ENCODE results near the gene UBE3C. TPM values are rescaled to one million over a fixed set of nuclear protein-coding genes. Genes with fewer than 3 reads are reported as not detected.

UBE3C gene
- total and polyA plus RNA-seq, 4 donors: 12.7 to 91.8 (median 46.1) TPM

GRCh38 chr7:157309988-157310668, 171.4 kb downstream of the UBE3C start:
- DNase-seq (peak in 1 of 3 donors; percentile 22), ATAC-seq (ENCODE audit: insufficient read depth, low FRiP score) (no peak)
- H3K9me3 ChIP-seq (ENCODE audit: control insufficient read depth in 4 of 4, insufficient read depth in 3 of 4, low read length in 3 of 4): peaks cover 0 to 3% (median 0%) of the 10 kb centered on the region in 4 donors
- no peak overlapping the region for H3K4me3 ChIP-seq
- no peaks in the 10 kb centered on the region for H3K36me3 ChIP-seq (ENCODE audit: control insufficient read depth in 4 of 4, insufficient read depth in 4 of 4, low read length in 4 of 4)
- no peak for TF ChIP-seq CTCF (IDR thresholded peaks at IDR 0.05; ENCODE audit: control extremely low read depth, extremely low read depth)
- no peak overlapping the region for H3K27ac ChIP-seq (ENCODE audit: low read depth in 1 of 2, low read length in 1 of 2)
- H3K9ac ChIP-seq (ENCODE audit: insufficient read depth in 1 of 2, low read length in 2 of 2): no peak overlapping the region
- no peaks in the 10 kb centered on the region for H3K27me3 ChIP-seq (ENCODE audit: control insufficient read depth in 3 of 3, insufficient read depth in 3 of 3, low read length in 2 of 3)
- 70 to 84% methylated on average over 10 of the region's 10 CpGs for WGBS, 2 donors
- H3K4me1 ChIP-seq (ENCODE audit: control insufficient read depth in 5 of 5, insufficient read depth in 5 of 5, low read length in 5 of 5): peaks cover 0 to 1% (median 0%) of the 10 kb centered on the region in 5 donors

GRCh38 chr7:157310676-157311185, 172.0 kb downstream of the UBE3C start:
- Histone ChIP-seq H3K4me3 (no peak overlapping the region), H3K9ac (ENCODE audit: insufficient read depth in 1 of 2, low read length in 2 of 2) (no peak overlapping the region), H3K27me3 (ENCODE audit: control insufficient read depth in 3 of 3, insufficient read depth in 3 of 3, low read length in 2 of 3) (no peaks in the 10 kb centered on the region), H3K4me1 (ENCODE audit: control insufficient read depth in 5 of 5, insufficient read depth in 5 of 5, low read length in 5 of 5) (peaks cover 0 to 1% (median 0%) of the 10 kb centered on the region in 5 donors), H3K36me3 (ENCODE audit: control insufficient read depth in 4 of 4, insufficient read depth in 4 of 4, low read length in 4 of 4) (no peaks in the 10 kb centered on the region), H3K9me3 (ENCODE audit: control insufficient read depth in 4 of 4, insufficient read depth in 3 of 4, low read length in 3 of 4) (peaks cover 0 to 3% (median 0%) of the 10 kb centered on the region in 4 donors), H3K27ac (ENCODE audit: low read depth in 1 of 2, low read length in 1 of 2) (no peak overlapping the region)
- DNase-seq (no peak), ATAC-seq (ENCODE audit: insufficient read depth, low FRiP score) (no peak)
- WGBS, 2 donors: 76 to 85% methylated on average over 7 of the region's 7 CpGs
- TF ChIP-seq CTCF (IDR thresholded peaks at IDR 0.05; ENCODE audit: control extremely low read depth, extremely low read depth): no peak

- no peak overlapping the region for H3K27ac ChIP-seq (ENCODE audit: low read depth in 1 of 2, low read length in 1 of 2)
- H3K4me1 ChIP-seq (ENCODE audit: control insufficient read depth in 5 of 5, insufficient read depth in 5 of 5, low read length in 5 of 5): peaks cover 0 to 1% (median 0%) of the 10 kb centered on the region in 5 donors
- TF ChIP-seq CTCF (IDR thresholded peaks at IDR 0.05; ENCODE audit: control extremely low read depth, extremely low read depth): no peak
- H3K9ac ChIP-seq (ENCODE audit: insufficient read depth in 1 of 2, low read length in 2 of 2): no peak overlapping the region
- H3K4me3 ChIP-seq: no peak overlapping the region
- no peaks in the 10 kb centered on the region for H3K36me3 ChIP-seq (ENCODE audit: control insufficient read depth in 4 of 4, insufficient read depth in 4 of 4, low read length in 4 of 4)
- DNase-seq (no peak), ATAC-seq (ENCODE audit: insufficient read depth, low FRiP score) (no peak)
- WGBS, 2 donors: 60 to 67% methylated on average over 7 of the region's 7 CpGs
- H3K9me3 ChIP-seq (ENCODE audit: control insufficient read depth in 4 of 4, insufficient read depth in 3 of 4, low read length in 3 of 4): peaks cover 0 to 3% (median 0%) of the 10 kb centered on the region in 4 donors
- H3K27me3 ChIP-seq (ENCODE audit: control insufficient read depth in 3 of 3, insufficient read depth in 3 of 3, low read length in 2 of 3): no peaks in the 10 kb centered on the region
These were observed 174.2 kb downstream of the UBE3C start for GRCh38 chr7:157312941-157313340.

All from lung (tissue), 12 donors.